Kidney epithelial cell (primary cell): ENCODE measurements around the gene SPOCD1. TPM values are rescaled to one million over a fixed set of nuclear protein-coding genes. Genes with fewer than 3 reads are reported as not detected.

Experiments
- DNase-seq: peaks from one replicate; pipeline ENCODE4 v3.0.0-alpha.2; 2010; ENCODE audit warnings: low read depth
- H3K27me3 ChIP-seq: 2 replicates; pipeline ENCODE4 v1.6.0; 2011; ENCODE audit warnings: low read length; ENCODE audit not compliant: control insufficient read depth, insufficient read depth
- H3K36me3 ChIP-seq: 2 replicates; pipeline ENCODE4 v1.5.1; 2011; ENCODE audit warnings: low read length; ENCODE audit not compliant: control insufficient read depth, insufficient read depth
- H3K4me3 ChIP-seq: 2 replicates; pipeline ENCODE4 v1.5.1; 2011; ENCODE audit warnings: low read depth, mild to moderate bottlenecking, control low read depth, low read length
- total RNA-seq: library from RNA; depleted of rRNA; stranded (reverse); fragments of >200 nt; gene quantifications from 2 replicates; pipeline ENCODE4 v1.2.3, GENCODE V29; 2015
- TF ChIP-seq, protein P1 (sequence below): IDR thresholded peaks from 2 replicates; pipeline ENCODE4 v1.5.1; 2011; ENCODE audit warnings: mild to moderate bottlenecking, moderate library complexity, low read length, control low read depth, inconsistent platforms; ENCODE audit not compliant: insufficient read depth, poor library complexity, severe bottlenecking

Gene SPOCD1
- total RNA-seq, 1 donor from 2014 or later: 31.8 TPM

DNA sequence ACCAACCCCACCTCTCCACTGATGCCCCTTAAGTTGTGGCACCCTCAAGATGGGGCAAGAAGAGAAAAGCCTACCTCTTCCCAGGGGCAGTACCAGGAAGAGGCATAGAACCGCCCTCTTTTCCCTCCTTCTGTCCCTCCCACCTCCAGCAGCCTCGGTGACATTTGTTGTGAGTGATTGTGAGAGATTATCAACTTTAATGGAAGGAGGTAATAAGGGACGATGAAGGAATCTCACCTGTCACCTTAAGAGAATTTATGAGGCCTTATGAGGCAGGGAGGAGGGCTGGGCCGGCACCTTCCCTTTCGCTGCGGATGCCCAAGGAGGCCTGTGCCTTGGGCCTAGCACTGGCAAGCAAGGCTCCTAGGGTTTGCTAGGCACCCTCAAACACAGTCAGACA, 50.3 kb downstream of the SPOCD1 start:
- Histone ChIP-seq H3K36me3 (no peaks in the 10 kb centered on the region), H3K4me3 (no peak overlapping the region), H3K27me3 (peaks cover 8% of the 10 kb centered on the region)
- TF ChIP-seq, protein P1, sequence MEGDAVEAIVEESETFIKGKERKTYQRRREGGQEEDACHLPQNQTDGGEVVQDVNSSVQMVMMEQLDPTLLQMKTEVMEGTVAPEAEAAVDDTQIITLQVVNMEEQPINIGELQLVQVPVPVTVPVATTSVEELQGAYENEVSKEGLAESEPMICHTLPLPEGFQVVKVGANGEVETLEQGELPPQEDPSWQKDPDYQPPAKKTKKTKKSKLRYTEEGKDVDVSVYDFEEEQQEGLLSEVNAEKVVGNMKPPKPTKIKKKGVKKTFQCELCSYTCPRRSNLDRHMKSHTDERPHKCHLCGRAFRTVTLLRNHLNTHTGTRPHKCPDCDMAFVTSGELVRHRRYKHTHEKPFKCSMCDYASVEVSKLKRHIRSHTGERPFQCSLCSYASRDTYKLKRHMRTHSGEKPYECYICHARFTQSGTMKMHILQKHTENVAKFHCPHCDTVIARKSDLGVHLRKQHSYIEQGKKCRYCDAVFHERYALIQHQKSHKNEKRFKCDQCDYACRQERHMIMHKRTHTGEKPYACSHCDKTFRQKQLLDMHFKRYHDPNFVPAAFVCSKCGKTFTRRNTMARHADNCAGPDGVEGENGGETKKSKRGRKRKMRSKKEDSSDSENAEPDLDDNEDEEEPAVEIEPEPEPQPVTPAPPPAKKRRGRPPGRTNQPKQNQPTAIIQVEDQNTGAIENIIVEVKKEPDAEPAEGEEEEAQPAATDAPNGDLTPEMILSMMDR: no peak
- no peak for DNase-seq

- H3K27me3 ChIP-seq: peaks cover 8% of the 10 kb centered on the region
- no peaks in the 10 kb centered on the region for H3K36me3 ChIP-seq
- DNase-seq: no peak
- no peak overlapping the region for H3K4me3 ChIP-seq
- TF ChIP-seq, protein P1: peak; percentile 46
Observed at GRCh38 chr1:31765041-31765467, 50.8 kb downstream of the SPOCD1 start.

DNA sequence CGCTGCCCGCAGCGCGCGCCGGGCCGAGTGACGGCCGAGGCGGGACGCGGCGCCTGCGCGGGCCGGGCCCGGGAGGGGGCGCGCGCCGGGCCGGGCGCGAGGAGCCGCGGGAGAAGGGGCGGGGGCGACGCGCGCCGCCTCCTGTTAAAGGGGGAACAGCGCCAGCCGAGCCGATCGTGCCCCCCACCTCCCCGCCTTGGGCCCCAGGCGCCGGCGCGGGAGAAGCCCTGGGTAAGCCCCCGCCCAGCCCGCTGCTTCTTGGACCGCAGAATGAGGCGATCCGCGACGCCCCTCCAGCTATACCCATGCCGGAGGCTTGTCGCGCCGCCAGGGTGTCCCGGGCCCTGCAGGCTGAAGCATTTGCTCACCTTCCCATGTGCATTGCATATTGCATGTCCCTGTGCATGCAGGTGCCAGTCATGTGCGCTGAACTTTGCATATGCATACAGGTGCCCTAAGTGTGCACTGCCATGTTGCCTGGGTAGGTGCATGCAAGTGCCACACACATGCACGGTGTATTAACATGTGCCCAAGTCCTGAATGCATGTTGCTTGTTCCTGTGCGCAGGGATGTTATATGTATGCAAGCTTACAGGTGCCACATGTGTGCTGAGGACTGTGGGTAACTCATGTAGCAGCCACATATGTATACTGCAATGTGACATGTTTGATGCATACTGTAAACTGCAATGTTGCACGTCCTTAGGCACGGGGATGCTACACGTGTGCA, 51.3 kb downstream of the SPOCD1 start, which contains the start of gene ADGRB2:
ADGRB2 (minus strand) TSS at position 29 of the 729 bp plus-strand sequence. CDS start 7,119 bp downstream, outside the sequence.
- H3K27me3 ChIP-seq: peaks cover 8% of the 10 kb centered on the region
- H3K36me3 ChIP-seq: no peaks in the 10 kb centered on the region
- no peak for DNase-seq
- TF ChIP-seq, protein P1: no peak
- peak within 1 kb of the TSS; percentile 46 for H3K4me3 ChIP-seq

DNA sequence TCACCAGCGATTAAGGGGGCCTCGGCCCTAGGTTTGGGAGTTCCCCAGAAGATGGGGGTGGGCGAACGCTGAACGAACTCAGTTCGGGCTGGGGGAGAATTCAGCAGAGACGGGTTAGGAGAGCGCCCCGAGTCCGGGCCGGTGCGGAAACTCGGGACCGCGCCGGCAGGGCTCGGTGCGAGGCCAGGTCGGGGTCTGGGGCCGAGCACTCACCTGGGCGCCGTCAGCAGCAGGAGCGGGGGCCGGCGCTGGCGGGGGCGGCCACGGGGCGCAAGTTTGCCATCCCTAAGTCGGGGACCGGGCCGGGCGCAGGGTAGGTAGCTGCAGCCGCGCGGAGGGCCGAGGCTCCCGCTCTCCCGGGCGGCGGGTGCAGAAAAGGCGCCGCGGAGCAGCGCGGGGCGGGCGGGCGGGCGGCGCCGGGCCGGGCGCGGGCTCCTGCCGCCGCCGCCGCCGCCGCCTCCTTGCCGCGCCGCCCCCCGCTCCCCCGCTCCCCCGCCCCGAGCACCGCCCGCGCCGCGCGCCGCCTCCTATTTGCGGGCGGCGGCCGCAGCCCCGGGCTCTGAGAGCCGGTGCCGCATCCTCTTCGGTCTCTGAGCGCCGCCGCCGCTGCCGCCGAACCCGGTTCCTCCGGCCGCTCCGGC, 52.0 kb downstream of the SPOCD1 start:
- TF ChIP-seq, protein P1: no peak
- Histone ChIP-seq H3K36me3 (no peaks in the 10 kb centered on the region), H3K4me3 (peak overlapping the region; percentile 46), H3K27me3 (peaks cover 8% of the 10 kb centered on the region)
- DNase-seq: no peak

- no peak for DNase-seq
- Histone ChIP-seq H3K27me3 (peaks cover 8% of the 10 kb centered on the region), H3K36me3 (no peaks in the 10 kb centered on the region), H3K4me3 (peak overlapping the region; percentile 46)
- TF ChIP-seq, protein P1: peak; percentile 72
Observed at GRCh38 chr1:31762726-31763670, 52.8 kb downstream of the SPOCD1 start.
